A204.1 (cell line): ENCODE results near the gene NOL4L.

Experiments used
- FAIRE-seq: peaks from 2 replicates; lab custom pipeline; 2012; peaks lifted over from hg19 to GRCh38; lab: Jason Lieb, UNC

Gene NOL4L

DNA sequence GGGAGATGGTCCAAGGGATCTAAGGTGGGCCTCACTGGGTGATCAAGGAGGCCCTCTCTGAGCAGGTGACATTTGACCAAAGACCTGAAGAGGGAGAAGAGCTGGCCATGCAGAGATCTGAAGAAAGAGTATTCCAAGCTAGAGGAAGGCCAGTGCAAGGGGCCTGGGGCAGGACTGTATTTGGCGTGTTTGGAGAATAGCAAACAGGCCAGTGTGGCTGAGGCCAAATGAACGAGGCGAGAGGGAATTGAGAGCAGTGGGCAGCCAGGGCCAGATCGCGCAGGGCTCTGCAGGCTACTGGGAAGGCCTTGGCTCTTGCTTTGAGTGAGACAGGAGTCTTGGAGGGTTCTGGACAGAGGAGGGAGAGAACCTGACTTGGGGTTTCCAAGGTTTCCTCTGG lies 9.3 kb downstream of the NOL4L start:
- no peak for FAIRE-seq

DNA sequence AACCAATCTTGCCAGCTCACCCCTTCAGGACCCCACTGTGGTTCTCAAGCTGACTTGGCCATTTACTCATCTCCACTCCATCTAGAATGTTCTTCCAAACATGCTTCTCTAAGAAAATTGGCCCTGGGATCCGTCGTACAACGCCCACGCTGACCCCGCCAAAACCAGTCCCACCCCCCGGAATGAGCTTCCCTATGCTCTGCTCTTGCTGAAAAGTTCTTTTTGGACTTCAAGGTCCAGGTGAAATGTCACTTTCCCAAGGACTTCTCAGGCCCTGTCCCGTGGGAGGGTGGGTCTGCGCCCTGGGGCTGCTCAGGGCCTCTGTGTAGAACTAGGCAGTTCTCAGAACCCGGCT lies 9.9 kb downstream of the NOL4L start:
- FAIRE-seq: no peak

DNA sequence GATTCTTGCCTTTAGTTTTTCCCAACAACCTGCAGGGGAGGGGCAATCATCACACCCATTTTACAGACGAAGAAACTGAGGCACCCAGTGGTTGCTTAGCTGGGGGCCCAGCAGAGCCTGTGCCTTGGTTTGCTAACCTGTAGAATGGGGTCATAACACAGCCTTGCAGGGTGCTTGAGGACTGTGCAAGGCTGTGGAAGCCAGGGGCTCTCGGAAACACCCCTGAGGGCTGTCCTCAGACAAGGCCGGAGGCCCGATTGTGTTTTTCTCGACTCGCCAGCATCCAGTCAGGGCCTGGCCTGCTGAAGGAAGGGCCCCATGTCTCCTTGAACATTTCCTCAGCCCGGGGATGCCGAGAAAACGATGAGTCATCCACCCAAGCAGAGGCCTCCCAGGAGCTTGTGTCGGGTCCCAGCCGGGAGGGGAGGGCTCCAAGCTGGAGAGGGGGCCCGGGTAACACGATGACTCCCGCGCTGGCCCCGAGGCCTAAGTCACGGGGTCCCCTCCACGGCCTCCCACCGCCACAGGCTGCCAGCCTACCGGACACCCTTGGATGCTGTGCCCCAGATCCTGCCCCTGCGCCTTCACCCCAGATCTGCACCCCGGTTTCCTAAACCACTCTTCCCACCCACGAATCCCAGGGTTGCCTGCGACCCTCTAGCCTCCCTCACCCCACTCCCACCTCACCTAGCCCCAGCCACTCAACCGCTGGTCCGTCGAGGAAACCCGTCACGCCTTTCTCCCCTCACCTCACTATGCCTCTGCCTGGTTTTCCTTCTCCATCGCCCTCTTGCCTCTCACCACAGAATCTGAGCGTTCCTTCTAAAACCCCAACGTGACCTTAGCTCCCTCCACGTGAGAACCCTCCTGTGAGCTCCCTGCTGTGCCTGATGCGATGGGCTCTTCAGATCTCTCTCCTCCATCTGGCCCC lies 10.6 kb downstream of the NOL4L start:
- FAIRE-seq: no peak

DNA sequence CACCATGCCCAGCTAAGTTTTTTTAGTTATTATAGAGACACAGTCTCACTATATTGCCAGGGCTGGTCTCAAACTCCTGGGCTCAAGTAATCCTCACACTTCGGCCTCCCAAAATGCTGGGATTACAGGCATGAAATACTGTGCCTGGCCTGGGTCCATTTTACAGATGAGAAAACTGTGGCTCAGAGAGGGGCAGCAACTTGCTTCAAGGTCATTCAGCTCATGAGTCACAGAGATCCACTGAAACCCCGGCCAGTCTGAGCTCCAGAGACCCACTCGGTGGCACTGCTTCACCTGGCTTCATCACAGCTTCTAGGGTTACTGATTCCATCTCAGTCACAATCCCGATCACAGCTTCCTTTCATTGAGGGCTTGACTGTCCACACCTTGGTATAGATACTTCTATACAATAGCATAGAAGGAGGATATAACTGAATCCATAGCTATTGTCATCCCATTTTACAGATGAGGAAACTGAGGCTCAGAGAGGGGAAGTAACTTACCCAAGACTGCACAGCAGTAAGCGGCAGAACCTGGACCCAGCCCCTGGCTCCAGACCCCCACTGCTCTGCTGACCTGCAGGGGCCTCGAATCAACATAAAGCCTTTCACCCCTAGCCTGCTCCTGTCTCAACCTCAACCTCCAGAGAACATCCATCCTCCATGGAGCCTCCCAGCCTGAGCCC lies 11.8 kb downstream of the NOL4L start:
- FAIRE-seq: no peak

DNA sequence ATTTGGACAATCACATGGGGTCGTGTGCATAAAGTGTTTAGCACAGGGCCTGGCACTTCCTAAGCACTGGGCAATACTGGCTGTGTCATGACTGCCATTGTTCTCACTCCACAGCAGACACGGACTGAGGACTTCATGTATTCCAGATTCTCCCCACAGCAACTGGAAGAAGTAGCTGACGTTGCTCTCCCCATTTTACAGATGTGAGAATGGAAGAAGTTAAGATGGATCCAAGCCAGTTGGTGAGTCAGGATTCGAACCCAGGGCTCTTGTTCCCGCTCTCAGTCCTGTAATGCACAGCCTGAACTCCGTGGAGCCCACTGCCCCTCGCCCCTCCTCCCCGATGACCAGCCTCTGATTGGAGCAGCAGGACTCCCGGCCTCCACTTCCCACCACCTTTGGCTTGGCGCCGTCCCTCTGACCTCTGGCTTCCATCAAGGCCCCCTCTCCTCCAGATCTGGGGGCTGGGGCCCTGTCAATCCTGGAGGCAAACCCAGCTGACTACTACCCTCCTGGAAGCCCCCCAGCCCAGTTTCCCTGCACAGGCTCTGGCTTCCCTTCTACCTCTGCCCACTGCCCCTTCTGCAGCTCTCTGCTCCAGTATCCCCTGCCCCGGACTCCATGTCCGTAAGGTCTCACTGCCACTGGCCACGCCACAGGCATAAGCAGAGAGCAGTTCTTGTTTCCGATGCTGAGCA lies 12.7 kb downstream of the NOL4L start:
- FAIRE-seq: no peak

DNA sequence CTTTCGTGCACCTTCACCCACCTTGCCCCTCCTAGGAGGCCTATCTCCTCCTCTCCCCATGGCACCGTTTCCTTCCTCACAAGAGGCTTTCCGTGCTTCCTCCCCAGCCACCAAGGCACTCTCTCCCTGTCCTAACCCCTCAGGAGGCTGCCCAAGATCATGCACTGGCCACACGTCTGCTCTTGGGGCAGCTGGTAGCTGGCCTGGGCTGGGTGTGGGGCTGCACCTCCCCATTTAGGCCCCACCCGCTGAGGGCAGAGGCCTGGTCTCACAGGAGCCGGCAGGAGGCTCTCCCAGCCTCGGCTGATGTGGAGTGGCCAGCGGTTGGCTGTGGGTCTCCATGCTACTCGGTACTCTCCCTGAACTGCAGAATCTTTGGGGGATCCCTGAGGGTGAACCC lies 13.6 kb downstream of the NOL4L start:
- no peak for FAIRE-seq

DNA sequence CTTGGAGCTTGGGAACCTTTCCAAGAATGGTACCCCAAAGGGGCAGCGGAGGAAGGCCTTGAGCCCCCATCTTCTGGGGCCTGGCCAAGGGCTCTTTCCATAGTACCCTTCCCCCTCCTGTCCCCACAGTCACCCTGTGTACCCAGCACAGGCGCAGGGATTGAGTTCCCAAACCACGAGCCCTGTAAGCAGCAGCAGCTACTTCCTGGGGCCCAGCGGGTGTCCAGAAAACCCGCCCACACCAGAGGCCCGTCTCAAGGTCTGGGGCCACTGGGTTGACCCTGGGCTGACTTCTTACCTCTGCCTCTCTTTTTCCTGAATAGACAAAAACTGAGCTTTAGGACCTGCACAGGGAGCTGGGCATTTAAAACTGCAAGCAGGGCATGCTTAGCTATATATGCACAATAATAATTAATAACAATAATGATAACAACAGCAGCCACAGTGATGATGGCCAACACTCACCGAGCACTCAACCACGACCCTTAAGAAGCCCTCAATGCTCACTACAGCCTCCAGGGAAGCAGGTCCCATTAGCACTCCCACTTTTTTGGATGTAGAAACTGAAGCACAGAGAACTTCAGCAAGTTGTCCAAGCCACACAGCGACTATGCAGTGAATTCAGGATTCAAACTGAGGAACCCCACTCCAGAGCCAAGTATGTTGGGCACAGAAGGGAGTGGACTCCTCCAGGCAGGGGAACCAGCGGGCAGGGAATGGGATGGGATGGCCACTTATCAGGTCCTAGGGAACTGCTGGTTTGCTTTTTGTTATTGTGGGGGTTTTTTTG lies 14.5 kb downstream of the NOL4L start:
- no peak for FAIRE-seq

DNA sequence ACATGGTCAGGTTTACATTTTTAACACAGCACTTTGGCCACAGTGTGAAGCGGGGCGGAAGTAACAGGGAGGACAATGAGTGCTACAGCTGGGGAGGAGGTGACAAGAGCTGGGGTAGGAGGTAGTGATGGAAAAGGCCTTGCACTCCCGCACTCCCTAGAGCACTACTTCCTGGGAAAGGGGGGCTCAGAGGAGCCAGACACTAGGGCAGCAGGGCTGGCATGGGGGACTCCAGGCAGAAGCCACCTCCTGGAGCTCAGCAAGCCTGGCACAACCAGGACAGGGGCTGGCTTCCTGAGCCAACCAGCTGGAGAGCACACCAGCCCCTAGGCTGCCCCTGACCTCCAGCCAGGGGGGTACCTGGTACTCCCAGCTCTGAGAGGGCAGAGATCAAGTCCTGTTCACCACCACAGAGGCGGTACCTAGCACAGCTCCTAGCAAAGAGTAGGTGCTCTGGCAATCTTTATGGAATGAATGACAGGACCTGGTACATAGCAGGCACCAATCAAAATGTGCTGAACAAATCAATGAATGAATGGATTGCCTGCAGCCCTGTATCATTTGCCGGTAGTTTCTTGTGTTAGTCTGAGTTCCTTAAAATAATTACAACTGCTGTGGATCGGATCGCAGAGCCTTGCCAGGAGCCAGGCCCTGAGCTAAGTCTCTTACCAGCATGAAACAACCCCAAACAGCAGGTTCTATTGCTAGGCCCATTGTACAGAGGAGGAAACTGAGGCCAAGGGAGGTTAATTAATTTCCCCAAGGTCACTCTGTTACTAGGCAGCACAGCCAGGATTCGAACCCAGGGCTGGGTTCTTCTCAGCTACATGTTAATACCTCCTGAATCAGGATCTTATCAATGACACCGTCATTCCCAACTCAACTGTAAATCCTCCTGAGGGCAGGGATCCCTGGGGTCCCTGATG lies 15.5 kb downstream of the NOL4L start:
- no peak for FAIRE-seq

DNA sequence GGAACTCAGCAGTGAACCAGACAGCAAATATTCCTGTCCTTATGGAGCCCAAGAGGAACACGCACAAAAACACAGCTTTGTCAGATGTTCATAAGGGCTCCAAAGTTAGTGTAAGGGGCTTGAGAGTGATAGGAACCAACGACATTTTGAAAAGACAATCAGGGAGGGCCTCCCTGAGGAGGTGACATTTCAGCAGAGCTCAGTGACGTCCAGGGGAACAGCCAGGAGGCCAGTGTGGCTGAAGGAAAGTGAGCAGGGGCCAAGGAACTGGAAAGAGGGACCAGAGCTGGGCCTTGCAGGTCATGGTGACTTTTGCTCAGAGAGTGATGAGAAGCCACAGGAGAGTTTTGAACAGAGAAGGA lies 16.1 kb downstream of the NOL4L start:
- FAIRE-seq: no peak

DNA sequence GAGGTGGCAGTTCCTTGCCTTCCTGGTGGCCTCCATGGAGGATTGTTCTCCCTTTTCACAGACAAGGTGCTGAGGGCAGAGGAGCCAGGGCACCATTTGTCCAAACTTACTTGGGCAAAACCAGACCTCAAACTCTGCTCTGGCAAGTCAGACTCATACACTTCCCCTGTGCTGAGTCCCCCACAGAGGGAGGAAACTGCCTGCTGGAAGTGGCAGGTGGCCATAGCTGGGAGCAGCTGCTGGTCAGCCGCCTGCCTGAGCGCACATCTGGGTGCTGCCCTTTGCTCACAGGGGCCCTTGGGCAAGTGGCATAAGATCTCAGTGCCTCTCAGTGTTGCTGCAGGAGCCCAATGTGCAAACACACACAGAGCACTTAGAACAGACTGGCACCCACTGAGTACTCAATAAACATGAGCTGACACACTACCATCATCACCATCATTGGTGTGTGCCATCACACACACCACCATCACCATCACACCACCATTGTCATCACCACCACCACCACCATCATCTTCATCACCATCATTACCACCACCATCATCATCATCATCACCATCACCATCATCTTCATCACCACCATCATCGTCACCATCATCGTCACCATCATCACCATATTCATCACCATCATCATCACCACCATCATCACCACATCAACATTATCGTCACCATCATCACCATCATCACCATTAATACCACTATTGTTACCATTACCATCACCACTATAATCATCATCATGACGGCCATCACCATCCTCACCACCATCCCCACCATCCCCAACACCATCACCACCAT lies 17.6 kb downstream of the NOL4L start:
- FAIRE-seq: no peak

DNA sequence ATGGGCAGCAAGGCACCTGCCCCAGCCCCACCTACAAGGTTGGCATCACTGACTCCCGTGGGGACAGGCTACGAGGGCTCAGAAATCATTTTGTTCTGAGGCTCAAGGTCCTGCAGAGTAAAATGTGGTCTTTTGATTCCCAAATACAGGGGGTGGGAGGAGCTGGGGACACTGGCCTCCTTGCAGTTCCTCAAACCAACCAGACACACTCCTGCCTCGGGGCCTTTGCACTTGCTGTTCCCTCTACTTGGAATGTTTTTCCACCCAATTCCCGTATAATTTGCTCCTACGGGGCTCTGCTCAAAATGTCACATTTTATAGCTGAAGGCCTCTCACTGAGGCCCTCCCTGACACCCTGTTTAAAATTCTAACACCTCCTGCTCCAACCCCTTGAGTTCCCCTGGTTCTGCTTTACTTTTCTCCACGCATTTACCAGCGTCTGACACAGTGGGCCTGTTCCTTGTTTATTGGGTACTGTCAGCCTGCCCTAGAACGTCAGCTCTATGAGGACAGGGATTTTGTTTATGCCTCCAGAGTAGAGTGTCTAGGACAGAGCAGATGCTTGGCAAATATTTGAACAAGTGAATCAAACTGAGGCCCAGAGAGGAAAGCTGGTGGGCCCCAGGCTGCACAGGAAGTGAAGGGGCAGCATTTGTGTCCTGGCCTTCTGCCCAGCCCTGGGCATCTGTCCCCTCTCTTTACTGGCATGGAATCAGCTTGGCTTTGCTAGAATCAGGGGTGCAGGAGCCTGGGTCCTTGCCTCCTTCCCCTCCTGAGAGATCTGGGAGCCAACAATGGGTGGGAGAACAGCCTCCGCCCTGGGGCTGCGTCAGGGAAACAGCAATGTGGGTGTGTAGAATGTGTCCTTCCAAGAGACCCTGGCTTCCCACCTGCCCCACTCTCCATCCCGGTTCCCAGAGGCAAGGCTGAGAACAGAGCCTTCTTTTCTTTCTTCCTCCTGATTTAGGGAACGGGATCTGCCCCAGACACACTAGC lies 18.5 kb downstream of the NOL4L start:
- FAIRE-seq: no peak

DNA sequence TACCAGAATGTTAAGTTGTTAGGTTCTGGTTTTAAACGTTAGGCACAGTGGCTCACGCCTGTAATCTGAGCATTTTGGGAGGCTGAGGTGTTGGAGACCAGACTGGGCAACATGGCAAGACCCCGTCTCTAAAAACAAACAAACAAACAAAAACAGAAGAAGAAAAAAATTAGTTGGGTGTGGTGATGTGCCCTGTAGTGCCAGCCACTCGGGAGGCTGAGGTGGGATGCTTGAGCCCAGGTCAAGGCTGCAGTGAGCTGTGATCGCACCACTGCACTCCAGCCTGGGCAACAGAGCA lies 19.4 kb downstream of the NOL4L start:
- no peak for FAIRE-seq

DNA sequence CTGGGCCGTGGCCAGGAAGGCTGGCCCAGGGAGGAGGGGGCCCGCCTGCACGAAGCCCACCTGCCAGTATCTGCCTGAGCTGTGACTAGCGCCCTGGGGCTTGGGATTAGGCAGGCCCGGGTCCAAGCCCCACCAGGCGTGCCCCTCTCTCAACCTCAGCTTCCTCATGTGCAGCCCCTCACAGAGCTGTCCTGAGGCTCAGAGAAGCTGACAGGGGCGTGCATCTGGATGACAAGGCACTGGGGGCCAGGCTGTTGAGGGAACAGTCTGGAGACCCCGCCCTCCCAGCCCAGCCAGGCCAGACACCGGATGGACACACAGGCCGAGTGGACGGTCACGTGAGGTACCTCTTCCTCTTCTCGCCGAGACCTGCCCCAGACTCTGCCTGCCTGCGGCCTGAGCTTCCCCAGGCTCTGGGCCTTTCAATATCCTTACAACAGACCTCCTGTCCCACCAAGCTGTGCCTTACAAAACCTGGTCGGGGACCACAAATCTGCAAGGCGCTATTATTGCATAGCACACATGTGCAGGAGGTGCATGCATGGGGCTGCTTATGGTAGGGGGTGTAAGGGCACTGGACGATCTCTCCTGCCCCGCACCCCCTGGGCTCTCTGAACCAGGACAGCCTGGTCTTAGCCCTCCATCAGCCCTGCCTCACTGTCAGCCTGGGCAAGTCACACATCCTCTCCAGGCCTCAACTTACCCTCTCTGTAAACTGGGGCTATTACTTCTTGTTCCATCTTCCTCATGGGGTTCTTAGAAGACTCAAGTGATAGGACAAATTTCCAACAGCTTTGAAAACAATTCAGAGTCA lies 20.0 kb downstream of the NOL4L start:
- no peak for FAIRE-seq

DNA sequence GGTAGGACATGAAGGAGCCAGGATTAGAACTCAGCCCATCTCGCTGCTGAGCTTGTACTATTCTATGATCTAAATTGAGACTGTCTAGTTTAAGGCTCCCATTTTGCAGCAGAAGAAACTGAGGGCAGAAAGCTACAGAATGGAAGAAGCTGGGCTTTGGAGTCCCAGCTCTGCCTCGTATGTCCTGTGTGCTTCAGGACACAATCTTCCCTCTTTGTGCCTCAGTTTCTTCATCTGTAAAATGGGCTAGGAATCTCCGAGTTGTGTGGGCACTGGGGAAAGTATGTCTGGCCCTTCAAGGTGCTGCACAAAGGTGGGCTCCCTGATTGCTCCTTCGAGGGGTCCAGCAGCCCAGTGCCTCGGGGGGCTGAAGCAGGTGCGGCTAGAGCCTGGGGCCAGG lies 20.7 kb downstream of the NOL4L start:
- FAIRE-seq: no peak

DNA sequence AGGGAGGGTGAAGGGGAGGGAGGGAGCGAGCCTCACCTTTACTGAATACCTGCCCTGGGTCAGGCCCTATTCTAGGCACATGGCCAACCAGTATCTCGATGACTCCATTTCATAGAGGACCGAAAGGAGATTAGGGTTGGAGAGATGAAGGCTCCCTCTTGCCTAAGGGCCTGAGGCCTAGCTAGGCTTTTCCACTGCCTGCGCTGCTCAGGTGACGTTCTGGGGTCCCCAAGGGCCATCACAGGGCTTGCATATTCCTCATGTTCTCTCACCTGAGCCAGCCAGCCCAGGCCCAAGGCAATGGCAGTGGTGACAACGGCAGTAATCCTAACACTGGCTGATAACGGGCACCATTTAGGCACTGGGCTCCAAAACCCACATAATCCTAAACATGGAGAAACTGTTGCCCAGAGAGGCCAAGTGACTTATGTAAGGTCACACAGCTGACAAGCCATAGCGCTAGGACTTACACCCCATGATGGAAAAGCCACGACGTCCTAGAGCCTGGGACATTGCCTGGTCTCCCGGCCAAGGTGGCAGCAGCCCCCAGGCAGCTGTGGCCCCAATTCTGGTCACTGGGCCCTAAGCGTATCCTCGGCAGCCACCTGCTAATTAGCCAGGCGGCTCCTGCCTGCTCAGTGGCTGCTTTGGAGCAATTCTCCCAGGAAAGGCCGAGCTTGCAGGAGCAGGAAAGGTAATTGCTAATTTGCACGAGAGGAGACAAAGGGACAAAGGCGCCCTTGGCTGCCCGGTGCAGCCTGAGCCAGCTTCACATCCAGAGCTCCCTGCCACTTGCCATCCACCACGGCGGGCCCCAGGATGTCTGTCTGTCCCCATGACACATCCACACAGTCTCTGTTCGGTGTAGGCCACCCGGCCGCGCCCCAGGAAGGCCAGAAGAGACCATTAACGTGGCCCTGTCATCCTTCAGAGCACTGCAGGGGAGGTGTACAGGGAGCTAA lies 21.5 kb downstream of the NOL4L start:
- no peak for FAIRE-seq

DNA sequence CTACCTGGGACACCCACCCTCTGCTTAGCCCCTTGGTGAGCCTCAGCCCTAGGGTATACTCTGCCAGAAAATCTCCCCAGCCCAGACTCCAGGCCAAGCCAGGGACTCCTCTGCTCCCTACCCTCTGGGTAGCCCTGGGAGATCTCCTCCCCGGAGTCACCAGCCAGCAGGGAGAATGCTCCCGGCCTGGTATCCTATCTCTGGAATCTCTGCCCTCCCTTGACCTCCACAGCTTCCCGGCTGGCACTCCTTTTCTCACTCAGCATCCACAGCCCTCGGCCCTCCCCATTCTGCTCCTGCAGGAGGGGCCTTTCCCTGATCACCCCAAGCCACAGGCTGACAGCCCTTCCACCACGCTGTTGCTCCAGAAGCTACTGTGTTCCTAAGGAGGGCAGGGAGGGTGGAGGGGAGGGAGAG lies 22.6 kb downstream of the NOL4L start:
- no peak for FAIRE-seq
